AG09309 (cell line): ENCODE measurements around the gene C5.

Source experiments
- DNase-seq: peaks from one replicate; pipeline ENCODE4 v3.0.0-alpha.2; 2010; ENCODE audit warnings: low read depth
- H3K4me3 ChIP-seq: 2 replicates; pipeline ENCODE4 v1.5.1; 2011; ENCODE audit warnings: mild to moderate bottlenecking, low read depth, low read length, moderate library complexity; ENCODE audit not compliant: control insufficient read depth
- CTCF ChIP-seq: IDR thresholded peaks from 2 replicates; pipeline ENCODE4 v1.5.1; 2011; ENCODE audit warnings: mild to moderate bottlenecking, low read depth, low read length, inconsistent platforms; ENCODE audit not compliant: insufficient read depth, control insufficient read depth; ENCODE audit errors: missing control alignments

The C5 gene

GRCh38 chr9:120915854-120916470 lies 134.1 kb downstream of the C5 start:
- no peak for TF ChIP-seq CTCF
- no peak for DNase-seq
- H3K4me3 ChIP-seq, result no peak overlapping the region

DNA sequence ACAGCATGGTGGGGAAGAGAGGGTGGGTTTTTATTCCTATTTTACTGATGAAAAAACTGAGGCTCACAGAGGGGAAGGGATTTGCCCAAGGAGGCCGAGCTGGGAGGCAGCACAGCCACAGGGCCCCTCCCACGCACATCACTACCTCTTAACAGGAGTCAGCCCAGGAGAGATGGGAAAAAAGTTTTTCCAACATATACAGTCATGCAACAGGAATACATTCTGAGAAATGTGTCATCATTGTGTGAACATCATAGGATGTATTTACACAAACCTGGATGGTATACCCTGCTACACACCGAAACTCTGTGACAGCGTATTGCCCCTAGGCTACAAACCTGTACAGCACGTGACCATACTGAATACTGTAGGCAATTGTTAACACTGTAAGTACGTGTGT lies 135.1 kb downstream of the C5 start:
- no peak overlapping the region for H3K4me3 ChIP-seq
- no peak for DNase-seq
- no peak for TF ChIP-seq CTCF

DNA sequence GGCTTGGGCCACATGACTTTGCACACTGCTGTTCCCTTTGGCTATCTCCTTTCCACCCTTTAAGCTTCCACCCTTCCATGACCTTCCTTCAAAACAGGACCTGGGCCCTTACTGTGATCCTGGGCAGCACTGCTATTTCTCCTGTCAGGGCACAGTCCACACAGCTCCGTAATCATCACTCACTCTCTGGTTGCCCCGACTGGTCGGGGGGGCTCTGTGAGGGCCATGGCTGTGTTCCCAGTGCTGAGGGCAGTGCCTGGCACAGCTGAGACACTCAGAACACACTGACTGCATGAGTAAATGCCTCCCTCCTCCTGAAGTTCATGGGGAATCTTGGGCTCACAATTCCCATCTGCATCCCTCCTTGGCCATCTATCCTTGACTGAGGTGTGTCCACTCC lies 135.7 kb downstream of the C5 start:
- H3K4me3 ChIP-seq, result no peak overlapping the region
- DNase-seq, result no peak
- TF ChIP-seq CTCF, result no peak

- TF ChIP-seq CTCF, result no peak
- H3K4me3 ChIP-seq, result no peak overlapping the region
- no peak for DNase-seq
Observed at GRCh38 chr9:120913647-120914264, 136.3 kb downstream of the C5 start.

DNA sequence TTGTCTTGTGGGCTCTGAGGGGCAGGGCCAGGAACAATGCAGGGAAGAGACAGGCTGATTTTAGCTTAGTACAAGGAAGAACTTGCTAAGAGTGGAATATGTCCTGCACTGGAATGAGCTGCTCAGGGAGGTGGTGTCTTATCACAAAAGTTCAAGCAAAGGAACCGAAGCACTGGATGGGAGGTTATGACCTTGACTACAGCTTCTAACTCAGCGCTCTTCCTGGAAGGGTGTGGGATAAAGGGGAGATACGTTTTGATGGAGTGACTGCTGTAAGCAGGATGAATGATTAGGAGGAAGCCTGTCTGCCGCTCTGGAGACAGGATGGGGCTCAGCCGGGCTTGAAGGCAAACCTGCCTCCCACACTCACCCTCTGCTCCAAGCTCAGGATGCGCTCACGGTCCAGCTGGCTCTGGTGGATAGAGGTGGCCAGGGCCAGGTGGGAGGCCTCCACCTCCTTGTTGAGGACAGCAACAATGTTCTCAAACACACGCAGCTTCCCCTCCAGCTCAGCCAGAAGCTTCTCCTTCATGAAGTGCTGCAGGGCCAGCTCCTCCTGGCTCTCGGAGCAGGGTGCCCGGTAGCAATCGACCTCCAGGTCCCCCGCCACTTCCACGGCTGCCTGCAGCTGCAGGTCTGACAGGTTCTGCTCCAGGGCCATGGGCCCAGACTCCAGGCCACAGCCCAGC lies 137.0 kb downstream of the C5 start:
- DNase-seq, result no peak
- H3K4me3 ChIP-seq, result no peak overlapping the region
- TF ChIP-seq CTCF, result no peak

GRCh38 chr9:120911295-120911837 lies 138.7 kb downstream of the C5 start:
- H3K4me3 ChIP-seq, result no peak overlapping the region
- DNase-seq, result no peak
- no peak for TF ChIP-seq CTCF
